Astrocyte of the spinal cord (primary cell): ENCODE results near the gene TBCD.

Experiments
- DNase-seq: peaks from one replicate; pipeline ENCODE4 v3.0.0; 2011; ENCODE audit warnings: low read depth, low spot score
- H3K4me3 ChIP-seq: 2 replicates; pipeline ENCODE4 v1.5.1; 2011; ENCODE audit warnings: low read depth, mild to moderate bottlenecking, low read length, moderate library complexity
- in situ Hi-C: cut with HindIII; loops from 2 replicates; pipeline ENCODE4 v1.10.0; 2017; ENCODE audit warnings: low sequenced_read_pairs
- TF ChIP-seq, protein P1 (sequence below): IDR thresholded peaks from 2 replicates; pipeline ENCODE4 v1.5.1; 2012; ENCODE audit warnings: low read depth, mild to moderate bottlenecking, low read length, inconsistent platforms

TBCD gene

GRCh38 chr17:82908543-82909160 lies 156.8 kb downstream of the TBCD start:
- no peak for DNase-seq
- H3K4me3 ChIP-seq = no peak overlapping the region
- TF ChIP-seq, protein P1, sequence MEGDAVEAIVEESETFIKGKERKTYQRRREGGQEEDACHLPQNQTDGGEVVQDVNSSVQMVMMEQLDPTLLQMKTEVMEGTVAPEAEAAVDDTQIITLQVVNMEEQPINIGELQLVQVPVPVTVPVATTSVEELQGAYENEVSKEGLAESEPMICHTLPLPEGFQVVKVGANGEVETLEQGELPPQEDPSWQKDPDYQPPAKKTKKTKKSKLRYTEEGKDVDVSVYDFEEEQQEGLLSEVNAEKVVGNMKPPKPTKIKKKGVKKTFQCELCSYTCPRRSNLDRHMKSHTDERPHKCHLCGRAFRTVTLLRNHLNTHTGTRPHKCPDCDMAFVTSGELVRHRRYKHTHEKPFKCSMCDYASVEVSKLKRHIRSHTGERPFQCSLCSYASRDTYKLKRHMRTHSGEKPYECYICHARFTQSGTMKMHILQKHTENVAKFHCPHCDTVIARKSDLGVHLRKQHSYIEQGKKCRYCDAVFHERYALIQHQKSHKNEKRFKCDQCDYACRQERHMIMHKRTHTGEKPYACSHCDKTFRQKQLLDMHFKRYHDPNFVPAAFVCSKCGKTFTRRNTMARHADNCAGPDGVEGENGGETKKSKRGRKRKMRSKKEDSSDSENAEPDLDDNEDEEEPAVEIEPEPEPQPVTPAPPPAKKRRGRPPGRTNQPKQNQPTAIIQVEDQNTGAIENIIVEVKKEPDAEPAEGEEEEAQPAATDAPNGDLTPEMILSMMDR = no peak
- in situ Hi-C loops = no loop called here

DNA sequence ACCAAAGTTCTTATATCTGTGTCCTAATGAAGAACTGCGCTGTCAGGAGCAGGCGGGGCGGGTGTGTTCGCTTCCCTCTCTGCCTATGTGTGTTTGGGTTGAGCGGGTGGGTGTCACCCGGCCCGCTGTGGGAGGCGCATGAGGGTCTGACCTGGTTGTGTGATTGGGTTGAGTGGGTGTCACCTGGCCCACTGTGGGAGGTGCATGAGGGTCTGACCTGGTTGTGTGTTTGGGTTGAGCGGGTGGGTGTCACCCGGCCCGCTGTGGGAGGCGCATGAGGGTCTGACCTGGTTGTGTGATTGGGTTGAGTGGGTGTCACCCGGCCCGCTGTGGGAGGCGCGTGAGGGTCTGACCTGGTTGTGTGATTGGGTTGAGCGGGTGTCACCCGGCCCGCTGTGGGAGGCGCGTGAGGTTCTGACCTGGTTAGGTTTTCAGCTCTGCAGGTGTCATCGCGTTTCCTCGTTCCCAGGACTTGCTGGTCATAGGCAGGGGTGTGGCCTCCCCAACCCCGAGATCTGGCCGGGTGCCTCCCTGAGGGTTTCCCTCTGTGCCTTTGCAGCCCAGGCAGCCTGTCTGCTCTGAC lies 157.5 kb downstream of the TBCD start:
- no peak for DNase-seq
- TF ChIP-seq, protein P1 = no peak
- no peak overlapping the region for H3K4me3 ChIP-seq
- in situ Hi-C loops = no loop called here

DNA sequence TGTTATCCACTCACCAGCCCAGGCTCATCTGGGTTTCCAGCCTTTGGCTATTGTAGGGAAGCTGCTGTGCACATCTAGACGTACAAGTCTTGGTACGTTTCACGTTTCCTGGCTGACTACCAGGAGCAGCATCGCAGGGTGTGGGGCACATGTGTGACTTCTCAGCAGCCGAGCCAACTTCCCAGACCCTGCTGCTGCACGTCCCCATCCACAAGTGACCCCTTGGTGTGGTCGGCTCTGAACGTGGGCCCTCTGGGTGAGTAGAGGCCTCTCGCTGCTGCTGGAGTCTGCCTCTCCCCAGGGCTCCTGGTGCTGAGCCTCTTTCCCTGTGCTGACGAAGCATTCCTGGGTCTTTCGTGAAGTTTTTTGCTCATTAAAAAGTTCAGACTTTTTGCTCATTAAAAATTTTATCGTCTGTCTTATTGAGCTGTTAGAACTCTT lies 158.2 kb downstream of the TBCD start:
- no peak overlapping the region for H3K4me3 ChIP-seq
- in situ Hi-C loops = no loop called here
- DNase-seq = no peak
- TF ChIP-seq, protein P1 = no peak

DNA sequence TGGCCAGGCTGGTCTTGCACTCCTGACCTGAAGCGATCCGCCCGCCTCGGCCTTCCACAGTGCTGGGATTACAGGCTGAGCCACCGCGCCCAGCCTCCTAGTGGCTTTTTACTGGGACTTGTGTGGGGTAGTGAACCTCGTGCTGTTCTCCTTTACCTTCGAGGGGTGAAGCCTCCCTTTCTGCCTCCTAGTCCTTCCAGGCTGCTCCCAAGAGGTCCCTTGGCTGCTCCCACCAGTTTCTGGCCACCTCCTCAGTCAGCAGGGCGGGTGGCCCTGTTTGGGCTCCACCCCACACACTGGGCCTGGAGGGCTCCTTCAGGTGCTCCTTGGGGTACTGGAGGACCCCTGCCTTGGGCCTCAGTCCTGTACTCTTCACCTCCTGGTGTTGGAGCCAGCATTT lies 158.9 kb downstream of the TBCD start:
- no peak overlapping the region for H3K4me3 ChIP-seq
- DNase-seq = no peak
- TF ChIP-seq, protein P1 = no peak
- in situ Hi-C loops = no loop called here

DNA sequence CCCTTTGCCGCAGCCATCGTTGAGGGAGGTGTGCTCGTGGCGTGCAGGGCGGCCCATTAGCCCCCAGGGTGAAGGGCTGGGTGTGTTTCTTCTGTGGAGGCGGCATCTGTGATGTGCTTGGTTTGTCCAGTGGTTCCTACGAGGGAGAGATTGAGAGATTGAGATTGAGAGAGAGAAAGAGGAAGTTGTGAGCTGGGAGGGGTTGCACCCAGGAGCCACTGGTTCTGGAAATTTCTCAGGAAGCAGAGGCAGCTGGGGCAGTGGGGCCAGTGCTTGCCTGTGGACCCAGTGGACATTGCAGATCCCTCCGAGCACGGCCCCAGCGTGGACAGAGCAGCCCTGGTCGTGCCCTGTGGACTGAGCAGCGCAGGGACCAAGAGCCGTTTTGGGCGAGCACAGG lies 160.0 kb downstream of the TBCD start:
- H3K4me3 ChIP-seq = no peak overlapping the region
- TF ChIP-seq, protein P1 = no peak
- DNase-seq = no peak
- in situ Hi-C loops = no loop called here

DNA sequence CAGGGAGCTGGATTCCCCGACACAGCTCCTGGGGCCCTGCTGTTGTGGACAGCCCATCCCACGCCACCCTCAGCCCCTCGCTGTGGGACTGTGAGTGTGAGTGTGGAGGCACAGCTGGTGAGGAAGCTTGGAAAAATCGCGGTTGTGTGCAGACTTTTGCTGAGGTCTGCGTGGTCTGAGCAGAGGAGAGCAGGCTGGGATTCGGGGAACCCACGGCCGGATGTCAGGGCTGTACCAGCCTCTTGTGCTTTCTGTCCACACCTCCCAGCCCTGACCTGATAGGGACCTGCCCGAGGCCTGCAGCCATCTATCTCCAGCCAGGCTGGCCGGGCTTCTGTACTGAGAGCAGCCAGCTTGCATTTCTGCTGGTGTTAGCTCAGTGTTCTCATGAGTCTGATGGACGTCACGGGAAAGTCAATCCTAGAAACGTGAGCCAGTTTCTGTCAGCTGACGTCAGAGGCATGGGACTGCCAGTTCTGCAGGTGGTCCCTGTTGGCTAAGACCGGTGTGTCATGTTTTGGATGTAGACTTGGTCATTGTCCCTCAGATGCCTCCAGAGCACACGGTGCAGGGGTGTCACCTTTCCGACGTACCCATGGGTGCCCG lies 160.7 kb downstream of the TBCD start:
- TF ChIP-seq, protein P1 = no peak
- no peak overlapping the region for H3K4me3 ChIP-seq
- in situ Hi-C loops = no loop called here
- no peak for DNase-seq
